ENCODE measurements around the gene PEPD.

Gene PEPD

DNA sequence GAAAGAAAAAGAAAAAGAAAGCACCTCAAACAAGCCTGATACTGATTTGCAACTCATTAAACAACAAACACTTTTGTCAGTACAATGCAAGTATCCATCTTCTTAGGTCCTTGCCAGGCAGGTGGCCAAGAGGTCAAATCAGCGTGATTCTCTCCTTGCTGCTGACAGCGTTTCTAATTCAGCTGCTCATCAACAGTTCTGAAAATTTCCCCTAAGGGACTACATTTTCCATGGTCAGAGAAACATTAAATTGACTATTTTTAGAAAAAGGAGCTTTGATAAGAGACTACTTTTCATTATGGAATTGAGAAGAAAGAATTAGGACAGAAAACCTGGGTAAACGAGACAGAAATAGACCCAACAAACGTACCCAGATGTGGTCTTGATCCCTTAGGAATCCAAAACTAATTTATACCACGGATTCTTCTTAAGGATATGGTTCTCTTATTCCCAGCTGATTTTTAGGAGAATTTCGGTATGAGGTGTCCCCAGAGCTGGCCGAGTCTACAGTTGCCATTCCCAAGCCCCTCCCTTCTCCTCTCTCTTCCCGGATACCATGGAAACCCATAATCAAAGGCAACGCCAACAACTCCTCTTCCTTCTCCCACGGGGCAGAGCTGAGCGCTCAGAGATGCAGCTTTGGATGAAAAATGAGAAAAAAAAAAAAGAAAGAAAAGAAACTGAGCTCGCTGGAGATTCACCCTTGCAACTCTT lies 177.6 kb downstream of the PEPD start:
- Mint-ChIP-seq H3K4me3 (no peak overlapping the region), H3K27me3 (peaks cover 73 to 84% of the 10 kb centered on the region in 2 donors), H3K4me1 (ENCODE audit: low read depth in 2 of 2) (no peaks in the 10 kb centered on the region), H3K9me3 (no peaks in the 10 kb centered on the region), H3K36me3 (ENCODE audit: insufficient read depth) (no peaks in the 10 kb centered on the region), H3K27ac (no peak overlapping the region)
- ATAC-seq (replicated peaks), result no peak
- DNase-seq, result no peak

GRCh38 chr19:33343301-33343700 lies 178.3 kb downstream of the PEPD start:
- ATAC-seq (replicated peaks), result no peak
- H3K4me3 Mint-ChIP-seq, result no peak overlapping the region
- no peak overlapping the region for H3K27ac Mint-ChIP-seq
- no peaks in the 10 kb centered on the region for H3K4me1 Mint-ChIP-seq (ENCODE audit: low read depth in 2 of 2)
- no peaks in the 10 kb centered on the region for H3K36me3 Mint-ChIP-seq (ENCODE audit: insufficient read depth)
- no peak for DNase-seq
- peaks cover 74 to 79% of the 10 kb centered on the region in 2 donors for H3K27me3 Mint-ChIP-seq
- H3K9me3 Mint-ChIP-seq, result no peaks in the 10 kb centered on the region

GRCh38 chr19:33340991-33341390 lies 180.6 kb downstream of the PEPD start:
- Mint-ChIP-seq H3K27ac (no peak overlapping the region), H3K27me3 (peaks cover 60 to 62% of the 10 kb centered on the region in 2 donors), H3K4me1 (ENCODE audit: low read depth in 2 of 2) (no peaks in the 10 kb centered on the region), H3K4me3 (no peak overlapping the region), H3K9me3 (no peaks in the 10 kb centered on the region), H3K36me3 (ENCODE audit: insufficient read depth) (peaks cover 1% of the 10 kb centered on the region)
- DNase-seq, result no peak
- ATAC-seq (replicated peaks), result no peak

GRCh38 chr19:33339016-33339984 lies 182.3 kb downstream of the PEPD start:
- Mint-ChIP-seq H3K9me3 (no peaks in the 10 kb centered on the region), H3K27me3 (peaks cover 43 to 45% of the 10 kb centered on the region in 2 donors), H3K27ac (no peak overlapping the region), H3K4me1 (ENCODE audit: low read depth in 2 of 2) (no peaks in the 10 kb centered on the region), H3K4me3 (no peak overlapping the region), H3K36me3 (ENCODE audit: insufficient read depth) (peaks cover 4% of the 10 kb centered on the region)
- no peak for DNase-seq
- ATAC-seq (replicated peaks), result no peak
